Inferior parietal cortex (tissue), 1 donor: ENCODE results near the gene MICAL3.
"Not testable (repeated sequence)": the region's sequence is repeated elsewhere in the genome, so short reads cannot be mapped to it uniquely, and the experiment has no call there.

Source experiments
- DNase-seq: peaks from one replicate; pipeline ENCODE4 v3.0.0-alpha.2; 2016; ENCODE audit errors: extremely low spot score

MICAL3 gene

GRCh38 chr22:18031695-18032454 is 7.5 kb upstream of the MICAL3 start:
- DNase-seq, result no peak

GRCh38 chr22:18029686-18030267 is 5.4 kb upstream of the MICAL3 start:
- no peak for DNase-seq

GRCh38 chr22:18028817-18029527 is 4.6 kb upstream of the MICAL3 start:
- no peak for DNase-seq

- not testable (repeated sequence) for DNase-seq
Observed at GRCh38 chr22:18025898-18026297, 1.5 kb upstream of the MICAL3 start.

- DNase-seq, result no peak
Observed at GRCh38 chr22:18024956-18025720, 777 bp upstream of the MICAL3 start.

- DNase-seq, result peak; percentile 68
Observed at GRCh38 chr22:18023509-18024275, 669 bp downstream of the MICAL3 start.

GRCh38 chr22:18022876-18023275 is 1.5 kb downstream of the MICAL3 start:
- no peak for DNase-seq

GRCh38 chr22:18021431-18021830 is 2.9 kb downstream of the MICAL3 start:
- DNase-seq, result no peak

- DNase-seq, result not testable (repeated sequence)
Observed at GRCh38 chr22:18020743-18021142, 3.6 kb downstream of the MICAL3 start.

GRCh38 chr22:18013947-18014346 is 10.4 kb downstream of the MICAL3 start:
- no peak for DNase-seq

- no peak for DNase-seq
Observed at GRCh38 chr22:18013436-18013835, 10.9 kb downstream of the MICAL3 start.

GRCh38 chr22:18012531-18012930 is 11.8 kb downstream of the MICAL3 start:
- no peak for DNase-seq

GRCh38 chr22:18010266-18010665 is 14.1 kb downstream of the MICAL3 start:
- DNase-seq, result no peak

GRCh38 chr22:18008136-18008535 is 16.2 kb downstream of the MICAL3 start:
- DNase-seq, result no peak

- DNase-seq, result no peak
Observed at GRCh38 chr22:18005201-18005926, 19.0 kb downstream of the MICAL3 start.

- not testable (repeated sequence) for DNase-seq
Observed at GRCh38 chr22:18001894-18002315, 22.5 kb downstream of the MICAL3 start.

- DNase-seq, result peak; percentile 98
Observed at GRCh38 chr22:18001040-18001893, 23.1 kb downstream of the MICAL3 start.

- no peak for DNase-seq
Observed at GRCh38 chr22:18000441-18001039, 23.8 kb downstream of the MICAL3 start.

- DNase-seq, result no peak
Observed at GRCh38 chr22:17999851-18000250, 24.5 kb downstream of the MICAL3 start.
